Measurements from ENCODE around the gene OPCML.

DNA sequence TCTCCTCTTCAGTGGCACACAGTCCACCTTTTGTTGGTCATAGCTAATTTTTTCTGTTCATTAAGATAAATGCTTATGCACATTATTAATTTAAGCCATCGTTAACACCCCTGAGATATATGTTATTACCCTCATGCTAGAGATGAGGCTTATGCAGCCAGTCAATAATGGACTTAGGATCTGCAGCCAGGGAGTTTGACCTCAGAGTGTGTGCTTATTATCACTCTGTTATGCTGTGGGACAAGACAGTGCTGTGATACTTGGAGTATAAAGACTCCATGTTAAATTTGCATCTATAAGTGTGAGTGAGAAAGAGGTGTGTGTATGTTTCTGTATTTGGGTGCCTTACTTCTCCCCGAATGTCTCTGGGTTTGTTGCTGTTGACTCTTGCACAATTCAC lies 969.3 kb downstream of the OPCML start:
- TF ChIP-seq CTCF (conservative IDR thresholded peaks at IDR 0.05; ENCODE audit: low read depth in 2 of 2), result no peak
- TF ChIP-seq, protein P1, sequence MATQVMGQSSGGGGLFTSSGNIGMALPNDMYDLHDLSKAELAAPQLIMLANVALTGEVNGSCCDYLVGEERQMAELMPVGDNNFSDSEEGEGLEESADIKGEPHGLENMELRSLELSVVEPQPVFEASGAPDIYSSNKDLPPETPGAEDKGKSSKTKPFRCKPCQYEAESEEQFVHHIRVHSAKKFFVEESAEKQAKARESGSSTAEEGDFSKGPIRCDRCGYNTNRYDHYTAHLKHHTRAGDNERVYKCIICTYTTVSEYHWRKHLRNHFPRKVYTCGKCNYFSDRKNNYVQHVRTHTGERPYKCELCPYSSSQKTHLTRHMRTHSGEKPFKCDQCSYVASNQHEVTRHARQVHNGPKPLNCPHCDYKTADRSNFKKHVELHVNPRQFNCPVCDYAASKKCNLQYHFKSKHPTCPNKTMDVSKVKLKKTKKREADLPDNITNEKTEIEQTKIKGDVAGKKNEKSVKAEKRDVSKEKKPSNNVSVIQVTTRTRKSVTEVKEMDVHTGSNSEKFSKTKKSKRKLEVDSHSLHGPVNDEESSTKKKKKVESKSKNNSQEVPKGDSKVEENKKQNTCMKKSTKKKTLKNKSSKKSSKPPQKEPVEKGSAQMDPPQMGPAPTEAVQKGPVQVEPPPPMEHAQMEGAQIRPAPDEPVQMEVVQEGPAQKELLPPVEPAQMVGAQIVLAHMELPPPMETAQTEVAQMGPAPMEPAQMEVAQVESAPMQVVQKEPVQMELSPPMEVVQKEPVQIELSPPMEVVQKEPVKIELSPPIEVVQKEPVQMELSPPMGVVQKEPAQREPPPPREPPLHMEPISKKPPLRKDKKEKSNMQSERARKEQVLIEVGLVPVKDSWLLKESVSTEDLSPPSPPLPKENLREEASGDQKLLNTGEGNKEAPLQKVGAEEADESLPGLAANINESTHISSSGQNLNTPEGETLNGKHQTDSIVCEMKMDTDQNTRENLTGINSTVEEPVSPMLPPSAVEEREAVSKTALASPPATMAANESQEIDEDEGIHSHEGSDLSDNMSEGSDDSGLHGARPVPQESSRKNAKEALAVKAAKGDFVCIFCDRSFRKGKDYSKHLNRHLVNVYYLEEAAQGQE (IDR thresholded peaks at IDR 0.05; ENCODE audit: unreplicated experiment), result no peak
- TF ChIP-seq EZH2 (IDR thresholded peaks at IDR 0.05; ENCODE audit: low read depth, unreplicated experiment), result no peak
- no peak for TF ChIP-seq NANOG (IDR thresholded peaks at IDR 0.05; ENCODE audit: borderline replicate concordance)
- TF ChIP-seq JUNB (IDR thresholded peaks at IDR 0.05; ENCODE audit: unreplicated experiment), result no peak
- no peak for TF ChIP-seq ZNF114 (CRISPR knock-in tag; IDR thresholded peaks at IDR 0.05)
- no peak for TF ChIP-seq POLR2AphosphoS5 (IDR thresholded peaks at IDR 0.05; ENCODE audit: low read depth)
- TF ChIP-seq, protein P2, sequence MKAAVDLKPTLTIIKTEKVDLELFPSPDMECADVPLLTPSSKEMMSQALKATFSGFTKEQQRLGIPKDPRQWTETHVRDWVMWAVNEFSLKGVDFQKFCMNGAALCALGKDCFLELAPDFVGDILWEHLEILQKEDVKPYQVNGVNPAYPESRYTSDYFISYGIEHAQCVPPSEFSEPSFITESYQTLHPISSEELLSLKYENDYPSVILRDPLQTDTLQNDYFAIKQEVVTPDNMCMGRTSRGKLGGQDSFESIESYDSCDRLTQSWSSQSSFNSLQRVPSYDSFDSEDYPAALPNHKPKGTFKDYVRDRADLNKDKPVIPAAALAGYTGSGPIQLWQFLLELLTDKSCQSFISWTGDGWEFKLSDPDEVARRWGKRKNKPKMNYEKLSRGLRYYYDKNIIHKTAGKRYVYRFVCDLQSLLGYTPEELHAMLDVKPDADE (IDR thresholded peaks at IDR 0.05), result no peak
- no peak for TF ChIP-seq EZH2phosphoT487 (IDR thresholded peaks at IDR 0.05; ENCODE audit: unreplicated experiment)
- TF ChIP-seq CREB1 (CRISPR knock-in tag; IDR thresholded peaks at IDR 0.05; ENCODE audit: low read depth), result no peak
- no peak for TF ChIP-seq STAT1 (IDR thresholded peaks at IDR 0.05; ENCODE audit: unreplicated experiment)
- TF ChIP-seq ZNF331 (CRISPR knock-in tag; IDR thresholded peaks at IDR 0.05; ENCODE audit: low read depth), result no peak
- TF ChIP-seq, protein P3, sequence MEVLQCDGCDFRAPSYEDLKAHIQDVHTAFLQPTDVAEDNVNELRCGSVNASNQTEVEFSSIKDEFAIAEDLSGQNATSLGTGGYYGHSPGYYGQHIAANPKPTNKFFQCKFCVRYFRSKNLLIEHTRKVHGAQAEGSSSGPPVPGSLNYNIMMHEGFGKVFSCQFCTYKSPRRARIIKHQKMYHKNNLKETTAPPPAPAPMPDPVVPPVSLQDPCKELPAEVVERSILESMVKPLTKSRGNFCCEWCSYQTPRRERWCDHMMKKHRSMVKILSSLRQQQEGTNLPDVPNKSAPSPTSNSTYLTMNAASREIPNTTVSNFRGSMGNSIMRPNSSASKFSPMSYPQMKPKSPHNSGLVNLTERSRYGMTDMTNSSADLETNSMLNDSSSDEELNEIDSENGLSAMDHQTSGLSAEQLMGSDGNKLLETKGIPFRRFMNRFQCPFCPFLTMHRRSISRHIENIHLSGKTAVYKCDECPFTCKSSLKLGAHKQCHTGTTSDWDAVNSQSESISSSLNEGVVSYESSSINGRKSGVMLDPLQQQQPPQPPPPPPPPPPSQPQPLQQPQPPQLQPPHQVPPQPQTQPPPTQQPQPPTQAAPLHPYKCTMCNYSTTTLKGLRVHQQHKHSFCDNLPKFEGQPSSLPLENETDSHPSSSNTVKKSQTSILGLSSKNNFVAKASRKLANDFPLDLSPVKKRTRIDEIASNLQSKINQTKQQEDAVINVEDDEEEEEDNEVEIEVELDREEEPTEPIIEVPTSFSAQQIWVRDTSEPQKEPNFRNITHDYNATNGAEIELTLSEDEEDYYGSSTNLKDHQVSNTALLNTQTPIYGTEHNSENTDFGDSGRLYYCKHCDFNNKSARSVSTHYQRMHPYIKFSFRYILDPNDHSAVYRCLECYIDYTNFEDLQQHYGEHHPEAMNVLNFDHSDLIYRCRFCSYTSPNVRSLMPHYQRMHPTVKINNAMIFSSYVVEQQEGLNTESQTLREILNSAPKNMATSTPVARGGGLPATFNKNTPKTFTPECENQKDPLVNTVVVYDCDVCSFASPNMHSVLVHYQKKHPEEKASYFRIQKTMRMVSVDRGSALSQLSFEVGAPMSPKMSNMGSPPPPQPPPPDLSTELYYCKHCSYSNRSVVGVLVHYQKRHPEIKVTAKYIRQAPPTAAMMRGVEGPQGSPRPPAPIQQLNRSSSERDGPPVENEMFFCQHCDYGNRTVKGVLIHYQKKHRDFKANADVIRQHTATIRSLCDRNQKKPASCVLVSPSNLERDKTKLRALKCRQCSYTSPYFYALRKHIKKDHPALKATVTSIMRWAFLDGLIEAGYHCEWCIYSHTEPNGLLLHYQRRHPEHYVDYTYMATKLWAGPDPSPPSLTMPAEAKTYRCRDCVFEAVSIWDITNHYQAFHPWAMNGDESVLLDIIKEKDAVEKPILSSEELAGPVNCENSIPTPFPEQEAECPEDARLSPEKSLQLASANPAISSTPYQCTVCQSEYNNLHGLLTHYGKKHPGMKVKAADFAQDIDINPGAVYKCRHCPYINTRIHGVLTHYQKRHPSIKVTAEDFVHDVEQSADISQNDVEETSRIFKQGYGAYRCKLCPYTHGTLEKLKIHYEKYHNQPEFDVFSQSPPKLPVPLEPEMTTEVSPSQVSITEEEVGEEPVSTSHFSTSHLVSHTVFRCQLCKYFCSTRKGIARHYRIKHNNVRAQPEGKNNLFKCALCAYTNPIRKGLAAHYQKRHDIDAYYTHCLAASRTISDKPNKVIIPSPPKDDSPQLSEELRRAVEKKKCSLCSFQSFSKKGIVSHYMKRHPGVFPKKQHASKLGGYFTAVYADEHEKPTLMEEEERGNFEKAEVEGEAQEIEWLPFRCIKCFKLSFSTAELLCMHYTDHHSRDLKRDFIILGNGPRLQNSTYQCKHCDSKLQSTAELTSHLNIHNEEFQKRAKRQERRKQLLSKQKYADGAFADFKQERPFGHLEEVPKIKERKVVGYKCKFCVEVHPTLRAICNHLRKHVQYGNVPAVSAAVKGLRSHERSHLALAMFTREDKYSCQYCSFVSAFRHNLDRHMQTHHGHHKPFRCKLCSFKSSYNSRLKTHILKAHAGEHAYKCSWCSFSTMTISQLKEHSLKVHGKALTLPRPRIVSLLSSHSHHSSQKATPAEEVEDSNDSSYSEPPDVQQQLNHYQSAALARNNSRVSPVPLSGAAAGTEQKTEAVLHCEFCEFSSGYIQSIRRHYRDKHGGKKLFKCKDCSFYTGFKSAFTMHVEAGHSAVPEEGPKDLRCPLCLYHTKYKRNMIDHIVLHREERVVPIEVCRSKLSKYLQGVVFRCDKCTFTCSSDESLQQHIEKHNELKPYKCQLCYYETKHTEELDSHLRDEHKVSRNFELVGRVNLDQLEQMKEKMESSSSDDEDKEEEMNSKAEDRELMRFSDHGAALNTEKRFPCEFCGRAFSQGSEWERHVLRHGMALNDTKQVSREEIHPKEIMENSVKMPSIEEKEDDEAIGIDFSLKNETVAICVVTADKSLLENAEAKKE (CRISPR knock-in tag; IDR thresholded peaks at IDR 0.05), result no peak

Measured in GM23338 (cell line).